GM20000 (cell line): ENCODE data around the gene STXBP4.
A peak's percentile ranks its signal among the peaks of the same experiment; 100 is the strongest.

Source experiments
- DNase-seq: peaks from one replicate; pipeline ENCODE4 v3.0.0; 2012; ENCODE audit warnings: low spot score
- TF ChIP-seq, protein P1 (sequence below): IDR thresholded peaks from 2 replicates; pipeline ENCODE4 v1.5.1; 2012; ENCODE audit warnings: mild to moderate bottlenecking, control low read depth; ENCODE audit errors: extremely low read depth, missing control alignments

Gene STXBP4

DNA sequence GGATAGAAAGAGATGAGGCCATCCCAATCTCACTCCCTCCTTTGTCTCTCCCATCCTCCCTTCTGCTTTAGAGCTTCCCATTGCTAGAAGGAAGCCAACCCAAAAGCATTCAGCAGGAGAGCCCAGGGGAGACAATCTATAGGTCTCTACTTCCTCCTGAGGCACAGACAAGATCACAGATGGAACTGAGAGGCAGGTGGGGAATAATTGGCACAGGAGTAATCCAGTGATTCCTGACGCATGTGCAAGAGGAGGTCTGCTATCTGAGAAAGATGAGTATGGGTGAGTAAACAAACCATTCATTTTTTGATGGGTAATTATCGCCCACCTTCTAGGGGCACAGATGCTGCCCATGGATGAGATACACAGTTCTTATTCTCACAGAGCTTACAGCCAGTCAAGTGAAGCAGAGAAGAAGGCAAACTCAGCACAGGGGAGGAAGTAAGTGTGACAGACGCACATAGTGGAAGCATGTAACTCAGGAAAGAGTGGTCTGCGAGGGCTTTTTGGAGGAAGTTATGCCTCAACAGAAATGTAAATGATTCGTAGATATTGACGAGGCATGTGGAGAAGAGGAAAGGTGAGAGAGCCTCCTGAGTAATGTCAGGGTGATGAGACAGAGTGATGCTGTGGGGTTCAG is 207.3 kb downstream of the STXBP4 start:
- DNase-seq = no peak
- TF ChIP-seq, protein P1, sequence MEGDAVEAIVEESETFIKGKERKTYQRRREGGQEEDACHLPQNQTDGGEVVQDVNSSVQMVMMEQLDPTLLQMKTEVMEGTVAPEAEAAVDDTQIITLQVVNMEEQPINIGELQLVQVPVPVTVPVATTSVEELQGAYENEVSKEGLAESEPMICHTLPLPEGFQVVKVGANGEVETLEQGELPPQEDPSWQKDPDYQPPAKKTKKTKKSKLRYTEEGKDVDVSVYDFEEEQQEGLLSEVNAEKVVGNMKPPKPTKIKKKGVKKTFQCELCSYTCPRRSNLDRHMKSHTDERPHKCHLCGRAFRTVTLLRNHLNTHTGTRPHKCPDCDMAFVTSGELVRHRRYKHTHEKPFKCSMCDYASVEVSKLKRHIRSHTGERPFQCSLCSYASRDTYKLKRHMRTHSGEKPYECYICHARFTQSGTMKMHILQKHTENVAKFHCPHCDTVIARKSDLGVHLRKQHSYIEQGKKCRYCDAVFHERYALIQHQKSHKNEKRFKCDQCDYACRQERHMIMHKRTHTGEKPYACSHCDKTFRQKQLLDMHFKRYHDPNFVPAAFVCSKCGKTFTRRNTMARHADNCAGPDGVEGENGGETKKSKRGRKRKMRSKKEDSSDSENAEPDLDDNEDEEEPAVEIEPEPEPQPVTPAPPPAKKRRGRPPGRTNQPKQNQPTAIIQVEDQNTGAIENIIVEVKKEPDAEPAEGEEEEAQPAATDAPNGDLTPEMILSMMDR = no peak

DNA sequence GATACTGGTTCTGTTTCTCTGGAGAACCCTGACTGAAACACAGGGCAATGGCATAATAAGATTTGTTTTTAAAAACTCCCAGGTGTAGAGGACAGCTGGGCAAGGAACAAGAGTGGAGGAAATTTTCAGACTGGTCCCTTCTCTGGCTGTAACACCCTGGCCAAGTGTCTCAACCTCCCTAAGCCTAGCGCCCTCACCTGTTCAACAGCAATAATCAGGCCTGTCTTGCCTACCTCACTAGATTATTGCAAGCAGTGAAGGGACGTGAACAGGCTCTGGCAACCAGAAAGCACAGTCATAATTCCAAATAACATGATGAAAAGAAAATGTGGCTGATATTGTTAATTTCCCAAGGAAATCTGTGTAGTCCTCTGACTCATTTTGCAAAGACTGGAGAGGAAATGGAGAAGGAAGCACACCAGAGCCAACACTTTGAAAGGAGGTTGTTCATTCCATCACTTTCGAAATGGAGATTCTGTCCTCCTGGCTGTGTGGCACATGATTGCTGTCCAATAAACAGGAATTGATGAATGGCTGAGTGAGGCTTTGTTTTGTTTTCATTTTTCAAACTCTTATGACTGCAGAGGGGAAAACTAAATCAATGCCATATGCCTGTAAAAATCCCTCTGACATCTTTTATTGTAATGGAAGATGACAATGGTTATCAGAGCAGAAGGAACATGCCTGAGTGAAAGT is 208.7 kb downstream of the STXBP4 start:
- TF ChIP-seq, protein P1 = no peak
- no peak for DNase-seq

DNA sequence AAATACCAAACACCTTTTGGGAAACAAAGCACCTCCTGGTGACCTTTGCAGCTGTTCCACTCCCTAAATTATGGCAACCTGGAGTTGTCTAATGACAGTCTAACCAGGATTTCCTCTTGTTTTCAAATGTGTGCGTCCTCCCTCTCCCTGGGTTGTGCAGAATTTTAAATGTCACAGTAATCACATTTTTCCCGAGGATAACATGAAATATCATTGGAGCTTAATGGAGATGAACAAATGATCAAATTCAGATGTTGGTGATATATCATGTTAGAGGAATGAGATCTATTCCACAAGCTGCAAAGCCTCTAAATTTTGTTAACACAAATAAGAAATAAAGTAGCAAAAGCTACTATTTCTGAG is 209.3 kb downstream of the STXBP4 start:
- no peak for DNase-seq
- TF ChIP-seq, protein P1 = no peak

DNA sequence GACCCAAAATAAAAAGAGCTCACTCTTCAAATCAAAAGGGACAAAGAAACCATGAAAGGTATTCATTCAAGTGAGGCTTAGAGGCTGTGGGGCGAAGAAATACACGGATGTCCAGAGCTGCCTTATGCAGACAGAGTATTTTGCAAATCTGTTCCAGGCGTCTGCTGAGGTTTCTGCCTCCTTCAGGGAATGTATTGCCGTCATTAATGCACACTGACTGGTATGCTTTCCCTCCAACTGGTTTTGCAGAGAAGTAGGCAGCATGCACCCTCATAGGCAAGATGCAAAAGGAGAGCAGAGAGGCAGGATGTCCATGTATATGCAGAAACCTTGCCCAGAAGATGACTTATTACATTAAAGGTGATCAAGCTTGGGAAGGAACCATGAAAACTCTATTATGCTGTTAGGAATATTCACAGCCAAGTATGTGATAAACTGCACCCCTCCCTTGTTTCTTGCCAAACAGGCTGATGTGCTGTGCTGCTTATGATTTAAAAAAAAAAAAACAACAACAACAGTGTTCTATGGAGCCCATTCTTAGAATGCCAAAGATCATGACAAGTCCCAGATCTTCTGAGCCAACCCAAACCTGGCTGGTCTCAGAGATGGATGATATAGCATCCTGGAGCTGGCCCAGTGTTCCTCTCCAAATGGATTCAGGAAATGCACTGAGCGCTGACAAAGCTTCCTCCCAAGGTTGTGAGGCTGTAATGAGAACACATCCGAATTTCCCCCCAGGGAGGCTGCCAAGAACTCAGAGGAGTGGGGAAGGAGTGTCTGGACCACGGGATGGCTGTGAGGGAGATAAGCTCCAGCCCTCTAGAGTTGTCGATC is 218.6 kb downstream of the STXBP4 start:
- DNase-seq = no peak

DNA sequence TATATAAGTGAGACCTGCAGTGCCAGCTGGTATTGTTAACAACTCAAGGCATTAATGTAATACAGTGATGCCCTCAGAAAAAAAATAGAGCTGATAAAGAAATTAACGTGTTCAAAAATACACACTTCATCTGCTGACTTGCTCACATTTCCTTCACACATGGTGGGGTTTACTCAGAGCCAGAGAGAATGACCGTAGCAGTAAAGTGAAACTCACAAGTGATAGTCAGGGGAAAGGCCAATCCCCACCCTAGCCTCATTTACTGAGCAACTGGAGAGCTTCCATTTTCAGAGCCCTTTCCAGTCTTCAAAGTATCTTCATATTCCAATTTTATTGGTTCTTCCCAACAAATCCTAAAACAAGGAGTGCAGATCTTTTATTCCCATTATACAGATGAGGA is 222.2 kb downstream of the STXBP4 start:
- TF ChIP-seq, protein P1 = no peak
- DNase-seq = peak; percentile 21

More for the DNA sequence above, 218.6 kb downstream of the STXBP4 start:
- TF ChIP-seq, protein P1 = no peak

DNA sequence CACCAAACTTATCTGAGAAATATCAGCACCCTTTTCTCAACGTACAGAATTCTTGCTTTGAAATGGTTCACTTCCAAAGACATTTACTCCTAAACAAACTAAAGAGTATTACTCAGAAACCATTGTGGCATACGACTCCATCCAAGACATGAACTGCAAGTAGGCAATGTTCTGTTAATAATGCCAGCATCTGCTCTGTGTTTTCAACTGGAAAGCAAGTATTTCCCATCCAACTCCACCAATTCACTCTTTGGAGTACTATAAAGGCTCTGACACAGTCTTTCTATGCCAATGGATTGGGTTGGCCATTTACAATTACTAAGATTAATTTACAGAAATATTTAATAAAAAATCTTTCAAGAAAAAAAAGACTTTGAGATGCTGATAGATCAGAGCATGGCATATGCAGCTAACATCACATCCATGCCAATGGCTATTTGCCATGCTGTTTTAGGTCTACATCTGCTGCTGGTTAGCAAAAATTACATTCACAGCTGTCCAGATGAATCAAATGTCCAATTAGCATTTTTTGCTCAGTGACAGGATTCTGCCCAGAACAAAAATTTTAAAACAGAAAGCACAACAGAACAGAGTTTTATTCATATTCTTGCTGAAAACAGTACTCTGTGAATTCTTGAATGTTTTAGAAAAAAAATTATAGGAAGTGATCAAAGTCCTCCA is 230.3 kb downstream of the STXBP4 start:
- TF ChIP-seq, protein P1 = no peak
- DNase-seq = no peak
